Metanephros (tissue), 1 donor: ENCODE measurements around the gene PIK3R6. TPM values are rescaled to one million over a fixed set of nuclear protein-coding genes. Genes with fewer than 3 reads are reported as not detected.

ENCODE experiments used
- total RNA-seq: library from RNA; depleted of rRNA; stranded (reverse); fragments of >200 nt; gene quantifications from one replicate; pipeline ENCODE4 v1.2.3, GENCODE V29; 2014

PIK3R6 gene, protein sequence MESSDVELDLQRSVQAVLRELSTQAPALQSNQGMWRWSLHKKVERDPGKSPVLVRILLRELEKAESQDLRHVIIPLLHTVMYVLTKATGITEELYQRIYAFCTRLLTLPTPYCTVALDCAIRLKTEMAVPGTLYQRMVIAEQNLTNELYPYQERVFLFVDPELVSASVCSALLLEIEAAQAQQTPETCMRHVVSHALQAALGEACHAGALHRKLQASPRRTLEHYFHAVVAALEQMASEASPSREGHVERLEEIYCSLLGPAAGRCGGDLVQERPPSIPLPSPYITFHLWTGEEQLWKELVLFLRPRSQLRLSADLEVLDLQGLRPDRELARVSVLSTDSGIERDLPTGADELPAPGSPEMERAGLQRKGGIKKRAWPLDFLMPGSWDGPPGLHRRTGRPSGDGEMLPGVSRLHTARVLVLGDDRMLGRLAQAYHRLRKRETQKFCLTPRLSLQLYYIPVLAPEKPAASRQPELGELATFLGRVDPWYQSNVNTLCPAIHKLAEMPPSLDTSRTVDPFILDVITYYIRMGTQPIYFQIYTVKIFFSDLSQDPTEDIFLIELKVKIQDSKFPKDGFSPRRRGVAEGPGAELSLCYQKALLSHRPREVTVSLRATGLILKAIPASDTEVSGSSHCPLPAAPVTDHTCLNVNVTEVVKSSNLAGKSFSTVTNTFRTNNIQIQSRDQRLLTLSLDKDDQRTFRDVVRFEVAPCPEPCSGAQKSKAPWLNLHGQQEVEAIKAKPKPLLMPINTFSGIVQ
- 1.6 TPM for total RNA-seq

GRCh38 chr17:8867361-8867981 lies at the start of gene PIK3R6:
Gene PIK3R6 (minus strand): TSS chr17:8867674. CDS start chr17:8849794, 17,880 bp downstream.

DNA sequence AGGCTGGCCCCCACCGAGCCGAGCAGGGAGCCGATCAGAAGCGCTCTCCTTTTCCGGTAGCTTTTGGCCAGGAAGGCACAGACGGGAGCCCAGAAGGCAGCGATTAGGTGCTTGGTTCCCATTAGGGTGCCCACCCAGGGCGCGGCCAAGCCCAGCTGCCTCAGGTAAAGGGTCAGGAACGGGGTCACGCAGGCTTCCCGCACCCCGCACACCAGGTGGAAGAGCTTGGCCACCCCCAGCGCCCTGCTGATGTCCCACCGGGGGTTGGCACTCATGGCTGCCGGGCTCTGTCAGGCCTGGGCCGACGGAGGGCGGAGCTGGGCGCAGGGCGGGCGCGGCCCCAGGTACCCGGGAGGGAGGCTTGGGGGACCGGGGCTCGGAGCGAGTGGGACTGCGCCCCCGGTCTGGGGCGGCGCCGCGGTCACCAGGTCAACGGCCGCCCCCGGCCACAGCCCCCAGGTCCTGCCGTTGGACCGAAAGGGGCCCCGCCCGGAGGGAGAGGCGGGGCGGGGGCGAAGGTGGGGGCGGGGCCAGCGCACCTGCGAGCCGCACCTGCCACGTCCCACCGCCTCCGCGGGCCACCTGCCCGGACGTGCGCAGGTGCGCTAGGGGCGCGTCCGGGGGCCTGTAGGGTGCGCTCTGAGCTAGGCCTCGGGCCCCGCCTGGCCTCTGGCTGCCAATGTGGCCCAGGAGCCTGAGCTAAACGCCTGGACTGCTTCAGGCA lies 68.5 kb downstream of the PIK3R6 start, which contains the start of gene MFSD6L:
Gene MFSD6L, minus strand, starts transcription at position 520 of the 724 bp plus-strand sequence. Its CDS starts 245 bp downstream, at position 275.

DNA sequence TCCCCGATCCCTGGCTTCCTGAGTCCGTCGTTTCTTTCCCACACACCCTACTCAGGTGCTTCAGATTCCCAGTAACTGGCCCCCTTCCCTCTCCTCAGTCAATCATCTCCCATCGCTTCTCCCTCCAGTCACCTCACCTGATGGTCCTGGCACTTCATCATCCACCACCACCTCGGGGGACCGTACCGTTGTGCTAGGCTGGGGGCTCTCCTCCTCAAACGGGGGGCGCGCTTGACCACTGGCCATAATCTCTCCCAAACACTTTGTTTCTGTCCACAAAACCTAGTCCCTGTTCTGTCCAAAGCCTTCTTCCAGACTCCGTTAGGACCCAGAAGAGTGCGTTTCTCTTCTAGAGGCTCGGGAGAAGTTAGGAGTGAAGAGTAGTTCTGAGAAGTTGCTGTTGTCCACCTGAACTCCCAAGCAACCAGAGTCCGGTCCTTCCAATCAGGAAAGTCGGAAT lies 109.3 kb downstream of the PIK3R6 start, which contains the start of gene SPDYE4:
Gene SPDYE4, minus strand, starts transcription at position 410 of the 460 bp plus-strand sequence. Its CDS starts 164 bp downstream, at position 246.

Other genes with a start within 250 kb of the PIK3R6 start
- gene MYH10, start 236.9 kb downstream of the PIK3R6 start, total RNA-seq, result 293 TPM
- not detected for gene CCDC42, start 122.8 kb downstream of the PIK3R6 start, total RNA-seq
- gene SPDYE4, start 109.1 kb downstream of the PIK3R6 start, total RNA-seq, result not detected
- gene MFSD6L, start 68.3 kb downstream of the PIK3R6 start, total RNA-seq, result 3.0 TPM
- 5.4 TPM for gene PIK3R5, start 98.0 kb upstream of the PIK3R6 start, total RNA-seq
- gene NTN1, start 153.8 kb upstream of the PIK3R6 start, total RNA-seq, result 11.3 TPM